ENCODE measurements around the gene NDUFC2. TPM values are rescaled to one million over a fixed set of nuclear protein-coding genes. Genes with fewer than 3 reads are reported as not detected.

The NDUFC2 gene
- total and polyA plus RNA-seq, 2 donors (not counting 1 experiment from before 2014, with no cell fraction given): 93.9 to 101 TPM

GRCh38 chr11:78071717-78072116 lies 7.9 kb downstream of the NDUFC2 start:
- no peaks in the 10 kb centered on the region for H3K9me3 ChIP-seq (ENCODE audit: control insufficient read depth, insufficient read depth, low read depth, low read length)
- peaks cover 6% of the 10 kb centered on the region for H3K36me3 ChIP-seq (ENCODE audit: control insufficient read depth, insufficient read depth, low read length)
- H3K9ac ChIP-seq (ENCODE audit: insufficient read depth, low read length): no peak overlapping the region
- no peak overlapping the region for H2AFZ ChIP-seq (ENCODE audit: low read length)
- TF ChIP-seq EZH2 (IDR thresholded peaks at IDR 0.05; ENCODE audit: low read length, missing control alignments) (no peak), CTCF (conservative IDR thresholded peaks at IDR 0.05 in 1 of 2, IDR thresholded peaks at IDR 0.05 in 1 of 2; ENCODE audit: low read depth in 1 of 2, low read length in 2 of 2) (no peak)
- no peaks in the 10 kb centered on the region for H3K27me3 ChIP-seq (ENCODE audit: control insufficient read depth, insufficient read depth, low read length)
- no peaks in the 10 kb centered on the region for H3K4me1 ChIP-seq (ENCODE audit: control insufficient read depth, extremely low read depth, insufficient read depth, low read length)
- no peak overlapping the region for H3K27ac ChIP-seq (ENCODE audit: insufficient read depth, low read length)
- DNase-seq (ENCODE audit: low read depth in 2 of 2): no peak
- H4K20me1 ChIP-seq (ENCODE audit: control insufficient read depth, extremely low read depth, insufficient read depth, low read length): no peaks in the 10 kb centered on the region
- H3K4me3 ChIP-seq (replicated peaks in 1 of 4; ENCODE audit: control extremely low read depth in 1 of 4, insufficient read depth in 1 of 4, low read depth in 3 of 4, low read length in 4 of 4): no peak overlapping the region
- H3K4me2 ChIP-seq (ENCODE audit: extremely low read depth, insufficient read depth, low read length): no peak overlapping the region
- peaks cover 36% of the 10 kb centered on the region for H3K79me2 ChIP-seq (ENCODE audit: control insufficient read depth, insufficient read depth, low read length)

- Histone ChIP-seq H3K27ac (ENCODE audit: insufficient read depth, low read length) (no peak overlapping the region), H2AFZ (ENCODE audit: low read length) (no peak overlapping the region)
- TF ChIP-seq CTCF (conservative IDR thresholded peaks at IDR 0.05 in 1 of 2, IDR thresholded peaks at IDR 0.05 in 1 of 2; ENCODE audit: low read depth in 1 of 2, low read length in 2 of 2): no peak
- no peak for TF ChIP-seq EZH2 (IDR thresholded peaks at IDR 0.05; ENCODE audit: low read length, missing control alignments)
Measured at GRCh38 chr11:78070621-78071020, 9.0 kb downstream of the NDUFC2 start.

GRCh38 chr11:78069465-78069864 lies 10.2 kb downstream of the NDUFC2 start:
- H3K4me1 ChIP-seq (ENCODE audit: control insufficient read depth, extremely low read depth, insufficient read depth, low read length): no peaks in the 10 kb centered on the region
- DNase-seq (ENCODE audit: low read depth in 2 of 2): peak in 1 of 2 donors; percentile 54
- no peak overlapping the region for H2AFZ ChIP-seq (ENCODE audit: low read length)
- peaks cover 6% of the 10 kb centered on the region for H3K36me3 ChIP-seq (ENCODE audit: control insufficient read depth, insufficient read depth, low read length)
- TF ChIP-seq CTCF (conservative IDR thresholded peaks at IDR 0.05 in 1 of 2, IDR thresholded peaks at IDR 0.05 in 1 of 2; ENCODE audit: low read depth in 1 of 2, low read length in 2 of 2): no peak
- TF ChIP-seq EZH2 (IDR thresholded peaks at IDR 0.05; ENCODE audit: low read length, missing control alignments): no peak
- no peak overlapping the region for H3K4me3 ChIP-seq (replicated peaks in 1 of 4; ENCODE audit: control extremely low read depth in 1 of 4, insufficient read depth in 1 of 4, low read depth in 3 of 4, low read length in 4 of 4)
- H3K4me2 ChIP-seq (ENCODE audit: extremely low read depth, insufficient read depth, low read length): no peak overlapping the region
- no peaks in the 10 kb centered on the region for H3K9me3 ChIP-seq (ENCODE audit: control insufficient read depth, insufficient read depth, low read depth, low read length)
- H3K27me3 ChIP-seq (ENCODE audit: control insufficient read depth, insufficient read depth, low read length): no peaks in the 10 kb centered on the region
- no peak overlapping the region for H3K27ac ChIP-seq (ENCODE audit: insufficient read depth, low read length)
- peaks cover 15% of the 10 kb centered on the region for H3K79me2 ChIP-seq (ENCODE audit: control insufficient read depth, insufficient read depth, low read length)
- H3K9ac ChIP-seq (ENCODE audit: insufficient read depth, low read length): no peak overlapping the region
- H4K20me1 ChIP-seq (ENCODE audit: control insufficient read depth, extremely low read depth, insufficient read depth, low read length): no peaks in the 10 kb centered on the region

More at GRCh38 chr11:78070621-78071020, 9.0 kb downstream of the NDUFC2 start:
- Histone ChIP-seq H3K4me3 (replicated peaks in 1 of 4; ENCODE audit: control extremely low read depth in 1 of 4, insufficient read depth in 1 of 4, low read depth in 3 of 4, low read length in 4 of 4) (no peak overlapping the region), H3K9ac (ENCODE audit: insufficient read depth, low read length) (no peak overlapping the region), H3K4me1 (ENCODE audit: control insufficient read depth, extremely low read depth, insufficient read depth, low read length) (no peaks in the 10 kb centered on the region), H3K9me3 (ENCODE audit: control insufficient read depth, insufficient read depth, low read depth, low read length) (no peaks in the 10 kb centered on the region), H3K79me2 (ENCODE audit: control insufficient read depth, insufficient read depth, low read length) (peaks cover 27% of the 10 kb centered on the region), H4K20me1 (ENCODE audit: control insufficient read depth, extremely low read depth, insufficient read depth, low read length) (no peaks in the 10 kb centered on the region), H3K36me3 (ENCODE audit: control insufficient read depth, insufficient read depth, low read length) (peaks cover 6% of the 10 kb centered on the region), H3K4me2 (ENCODE audit: extremely low read depth, insufficient read depth, low read length) (no peak overlapping the region), H3K27me3 (ENCODE audit: control insufficient read depth, insufficient read depth, low read length) (no peaks in the 10 kb centered on the region)
- no peak for DNase-seq (ENCODE audit: low read depth in 2 of 2)
